B cell (primary cell): ENCODE measurements around the gene NPW.

ENCODE experiments used
- CTCF ChIP-seq: fragments of 200-600 bp; IDR thresholded peaks from one replicate; pipeline ENCODE4 v1.8.0; 2022; ENCODE audit warnings: antibody characterized with exemption, mild to moderate bottlenecking
- EZH2 ChIP-seq: IDR thresholded peaks from 2 replicates; pipeline ENCODE4 v1.6.1; 2012; ENCODE audit warnings: borderline replicate concordance, low read depth, mild to moderate bottlenecking, moderate library complexity, low read length; ENCODE audit not compliant: insufficient read depth, poor library complexity, severe bottlenecking

- TF ChIP-seq CTCF (no peak), EZH2 (no peak)
These were observed 28.5 kb downstream of the NPW start for GRCh38 chr16:2048116-2048543.
